ENCODE data around the gene SCRG1.

The SCRG1 gene

DNA sequence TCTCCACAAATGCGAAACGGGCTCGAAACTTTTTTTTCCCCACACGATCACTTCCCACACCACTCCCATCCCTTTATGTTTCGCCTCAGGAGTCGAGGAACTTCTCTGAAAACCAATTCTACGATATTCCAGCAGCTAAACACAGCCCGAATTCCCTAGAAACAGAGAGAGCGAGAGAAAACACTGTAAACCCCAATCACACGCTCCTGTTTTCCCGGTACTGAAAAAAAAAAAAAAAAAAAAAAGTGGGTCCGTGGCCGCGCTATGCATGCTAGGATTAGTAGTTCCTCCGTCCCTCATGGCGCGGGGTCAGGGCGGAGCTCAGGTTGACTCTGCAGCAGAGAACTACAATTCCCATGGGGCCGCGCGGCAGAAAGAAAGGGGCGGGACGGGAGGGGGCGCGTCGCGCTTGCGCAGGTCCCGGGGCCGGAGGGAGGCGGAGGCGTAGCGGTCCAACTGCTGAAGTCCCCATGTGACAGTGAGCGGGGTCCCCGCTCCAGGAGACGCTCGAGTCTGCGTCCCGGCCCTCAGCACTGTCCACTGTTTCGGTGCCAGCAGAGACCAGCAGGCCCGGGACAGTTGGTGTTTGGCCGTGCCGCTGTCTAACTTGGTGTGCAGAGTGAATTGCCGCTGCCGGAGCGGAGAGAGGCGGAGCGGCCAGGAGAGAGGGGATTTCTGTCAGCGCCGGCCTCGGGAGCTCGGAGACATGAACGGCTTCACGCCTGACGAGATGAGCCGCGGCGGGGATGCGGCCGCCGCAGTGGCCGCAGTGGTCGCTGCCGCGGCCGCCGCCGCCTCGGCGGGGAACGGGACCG, 28.2 kb downstream of the SCRG1 start, which contains the start of gene SAP30:
Gene SAP30, plus strand, starts transcription at position 478 of the 815 bp plus-strand sequence. Its CDS starts 229 bp downstream, at position 707.
- in situ Hi-C loops (cut with HindIII; ENCODE audit: low pct_unique_long_range_greater_than_20kb, low sequenced_read_pairs), result no loop called here
- no peak for TF ChIP-seq JUND (IDR thresholded peaks at IDR 0.05; ENCODE audit: low read depth)

DNA sequence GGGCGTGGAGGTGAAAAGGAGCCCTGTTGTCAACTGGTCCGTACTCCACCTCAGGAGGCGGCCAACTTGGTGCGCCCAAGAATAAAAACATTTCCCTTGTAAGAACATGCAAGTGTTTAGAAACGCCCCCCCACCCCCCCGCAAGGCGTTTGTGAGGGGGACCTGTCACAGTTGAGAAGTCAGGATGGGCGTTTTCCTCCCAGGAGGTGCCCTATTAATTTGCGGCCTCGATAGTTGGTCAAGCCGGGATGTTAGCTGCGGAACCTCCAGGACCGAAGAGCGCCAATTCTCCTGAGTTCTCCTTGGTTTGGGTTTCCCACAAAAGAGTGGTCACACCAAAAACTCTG, 28.8 kb downstream of the SCRG1 start:
- no peak for TF ChIP-seq JUND (IDR thresholded peaks at IDR 0.05; ENCODE audit: low read depth)
- in situ Hi-C loops (cut with HindIII; ENCODE audit: low pct_unique_long_range_greater_than_20kb, low sequenced_read_pairs), result no loop called here
- DNase-seq (ENCODE audit: low read depth in 1 of 2, low spot score in 1 of 2), result no peak

More for the DNA sequence above, 28.2 kb downstream of the SCRG1 start, which contains the start of gene SAP30:
- DNase-seq (ENCODE audit: low read depth in 1 of 2, low spot score in 1 of 2), result peak; percentile 72 to 96

DNA sequence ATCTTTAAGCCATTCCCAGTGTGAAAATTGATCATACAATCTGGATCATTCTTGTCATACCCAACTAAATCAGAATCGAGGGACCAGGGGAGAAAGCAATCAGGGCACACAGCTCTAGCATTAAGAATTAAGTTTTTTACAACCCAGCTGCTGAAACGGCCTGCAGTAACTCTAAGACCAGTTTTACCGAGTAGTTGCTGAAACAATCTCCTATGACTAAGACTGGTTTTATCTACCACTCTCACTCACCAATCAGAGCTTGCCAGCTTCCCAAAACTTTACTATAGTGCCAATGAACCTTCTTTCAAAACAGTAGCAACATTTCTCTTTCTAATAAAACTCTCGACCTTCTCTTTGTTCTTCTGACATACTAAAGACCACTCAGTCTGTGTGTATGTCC, 31.0 kb downstream of the SCRG1 start:
- in situ Hi-C loops (cut with HindIII; ENCODE audit: low pct_unique_long_range_greater_than_20kb, low sequenced_read_pairs), result no loop called here
- no peak for DNase-seq (ENCODE audit: low read depth in 1 of 2, low spot score in 1 of 2)
- no peak for TF ChIP-seq JUND (IDR thresholded peaks at IDR 0.05; ENCODE audit: low read depth)

DNA sequence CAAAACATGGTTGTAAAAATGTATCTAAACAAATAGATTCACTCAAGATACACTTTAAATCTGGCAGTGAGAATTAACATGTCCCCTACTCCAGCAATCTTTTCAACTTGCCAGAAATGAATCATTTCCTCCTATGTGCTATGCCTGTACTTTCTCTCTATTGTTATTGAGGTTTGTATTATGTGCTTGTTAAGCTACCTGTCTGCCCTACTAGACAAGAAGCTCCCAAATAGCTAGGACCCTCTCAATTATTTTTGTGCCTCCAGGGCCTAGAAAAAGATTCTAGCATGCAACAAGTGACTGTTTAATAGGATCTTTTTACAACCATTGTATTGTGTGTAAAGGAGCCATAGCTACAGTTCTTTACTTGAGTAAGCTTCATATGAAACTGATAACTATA, 31.6 kb downstream of the SCRG1 start:
- in situ Hi-C loops (cut with HindIII; ENCODE audit: low pct_unique_long_range_greater_than_20kb, low sequenced_read_pairs), result no loop called here
- no peak for DNase-seq (ENCODE audit: low read depth in 1 of 2, low spot score in 1 of 2)
- no peak for TF ChIP-seq JUND (IDR thresholded peaks at IDR 0.05; ENCODE audit: low read depth)

DNA sequence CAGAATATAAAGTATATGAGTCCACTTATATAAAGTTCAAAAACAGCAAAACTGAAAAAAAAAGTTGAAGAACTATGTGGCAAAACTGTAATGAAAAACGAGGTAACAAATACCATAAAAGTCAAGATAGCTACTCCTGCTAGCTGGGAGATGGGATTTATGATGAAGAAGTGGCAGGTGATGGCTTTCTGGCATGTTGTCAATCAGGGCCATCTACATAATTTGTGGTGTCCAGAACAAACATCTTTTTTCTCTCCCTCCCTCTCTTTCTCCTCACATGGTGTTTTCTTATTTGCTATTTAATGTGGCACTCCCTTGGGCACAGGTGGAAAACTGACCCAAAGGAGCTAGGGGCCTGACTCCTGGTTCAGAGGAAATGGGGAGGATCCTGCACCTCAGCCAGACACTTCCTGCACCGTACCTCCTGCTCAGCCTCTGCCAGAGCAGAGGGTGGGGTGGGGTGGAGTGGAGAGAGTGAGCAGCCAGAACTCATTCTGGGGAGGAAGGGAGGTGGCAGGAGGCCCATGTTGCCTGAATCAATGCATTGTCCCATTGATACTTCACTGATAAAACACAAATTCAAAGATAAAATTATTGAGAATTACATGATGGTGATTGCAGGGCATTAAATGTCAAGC, 33.4 kb downstream of the SCRG1 start:
- TF ChIP-seq JUND (IDR thresholded peaks at IDR 0.05; ENCODE audit: low read depth), result no peak
- DNase-seq (ENCODE audit: low read depth in 1 of 2, low spot score in 1 of 2), result peak in 1 of 2 experiments; percentile 31
- in situ Hi-C loops (cut with HindIII; ENCODE audit: low pct_unique_long_range_greater_than_20kb, low sequenced_read_pairs), result no loop called here

DNA sequence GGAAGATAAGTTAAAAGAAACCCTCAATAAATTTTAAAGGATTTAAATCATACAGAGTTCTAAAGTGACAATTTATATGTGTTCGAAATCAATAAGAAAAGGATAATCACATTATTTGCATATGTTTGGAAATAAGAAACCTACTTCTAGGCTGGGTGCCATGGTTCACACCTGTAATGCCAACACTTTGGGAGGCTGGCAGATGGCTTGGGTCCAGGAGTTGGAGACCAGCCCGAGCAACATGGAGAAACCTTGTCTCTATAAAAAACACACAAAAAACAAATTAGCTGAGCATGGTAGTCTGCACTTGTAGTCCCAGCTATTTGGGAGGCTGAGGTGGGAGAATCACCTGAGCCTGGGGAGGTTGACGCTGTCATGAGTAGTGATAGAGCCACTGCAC, 36.2 kb downstream of the SCRG1 start:
- in situ Hi-C loops (cut with HindIII; ENCODE audit: low pct_unique_long_range_greater_than_20kb, low sequenced_read_pairs), result no loop called here
- DNase-seq (ENCODE audit: low read depth in 1 of 2, low spot score in 1 of 2), result no peak
- no peak for TF ChIP-seq JUND (IDR thresholded peaks at IDR 0.05; ENCODE audit: low read depth)

DNA sequence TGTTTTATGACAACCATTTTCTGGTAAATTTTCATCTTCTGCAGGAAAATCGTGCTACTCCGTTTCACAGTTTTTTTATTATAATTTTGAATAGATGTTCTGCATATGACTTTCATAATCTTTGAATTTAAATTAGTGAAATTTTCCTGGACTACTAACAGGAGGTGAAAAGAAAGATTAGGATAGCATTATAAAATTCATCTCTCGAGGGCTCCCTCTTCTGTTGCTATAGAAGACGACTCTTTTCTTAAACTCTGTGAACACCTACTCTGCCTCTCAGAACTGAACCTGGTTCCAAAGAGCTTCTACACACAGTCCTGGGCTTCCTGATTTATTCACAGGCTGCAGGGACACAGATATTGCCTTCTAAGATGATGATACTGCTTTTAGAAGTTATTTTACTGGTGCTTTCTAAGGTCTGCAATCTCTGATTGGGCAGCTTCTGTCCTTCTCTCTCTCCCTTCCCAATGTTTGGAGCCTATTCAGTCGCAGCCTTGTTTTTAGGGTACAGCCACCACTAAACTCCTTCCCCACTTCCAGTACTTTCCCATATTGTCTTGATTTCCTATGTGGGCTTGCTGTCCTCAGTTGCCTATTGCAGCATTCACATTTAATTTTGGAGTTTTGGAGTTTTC, 38.2 kb downstream of the SCRG1 start:
- in situ Hi-C loops (cut with HindIII; ENCODE audit: low pct_unique_long_range_greater_than_20kb, low sequenced_read_pairs), result no loop called here
- DNase-seq (ENCODE audit: low read depth in 1 of 2, low spot score in 1 of 2), result peak; percentile 11 to 43

DNA sequence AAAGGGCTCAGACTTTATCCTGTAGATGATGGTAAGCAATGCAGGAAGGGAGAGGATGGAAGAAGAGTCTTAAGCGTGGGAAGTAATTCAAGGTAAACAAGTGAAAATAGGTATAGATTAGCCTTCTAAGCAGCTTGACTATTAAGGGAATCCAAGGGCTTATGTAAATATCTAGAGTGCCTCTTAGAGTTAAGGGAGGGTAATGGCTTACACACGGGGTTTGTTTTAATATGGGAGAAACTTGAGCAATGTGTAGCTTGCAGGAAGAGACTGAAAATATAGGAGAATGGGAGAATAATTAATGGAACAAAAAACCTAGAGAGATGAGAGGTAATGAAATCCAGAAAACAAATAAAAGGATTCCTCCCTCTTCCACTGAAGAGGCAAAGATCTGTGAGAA, 41.0 kb downstream of the SCRG1 start:
- no peak for TF ChIP-seq JUND (IDR thresholded peaks at IDR 0.05; ENCODE audit: low read depth)
- in situ Hi-C loops (cut with HindIII; ENCODE audit: low pct_unique_long_range_greater_than_20kb, low sequenced_read_pairs), result no loop called here
- no peak for DNase-seq (ENCODE audit: low read depth in 1 of 2, low spot score in 1 of 2)

More for the DNA sequence above, 38.2 kb downstream of the SCRG1 start:
- no peak for TF ChIP-seq JUND (IDR thresholded peaks at IDR 0.05; ENCODE audit: low read depth)

DNA sequence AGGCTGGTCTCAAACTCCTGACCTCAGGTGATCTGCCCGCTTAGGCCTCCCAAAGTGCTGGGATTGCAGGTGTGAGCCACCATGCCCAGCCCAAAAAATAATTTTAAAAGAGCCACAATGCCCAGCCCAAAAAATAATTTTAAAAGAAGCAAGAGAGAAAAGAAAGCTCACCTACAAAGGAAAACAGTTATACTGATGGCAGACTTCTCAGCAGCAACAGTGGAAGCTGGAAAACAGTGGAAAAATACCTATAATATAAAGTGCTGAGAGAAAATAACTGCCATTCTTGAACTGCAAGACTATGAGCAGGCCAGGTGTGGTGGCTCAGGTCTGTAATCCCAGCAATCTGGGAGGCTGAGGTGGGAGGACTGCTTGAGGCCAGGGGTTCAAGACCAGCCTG, 51.4 kb downstream of the SCRG1 start:
- no peak for TF ChIP-seq JUND (IDR thresholded peaks at IDR 0.05; ENCODE audit: low read depth)
- in situ Hi-C loops (cut with HindIII; ENCODE audit: low pct_unique_long_range_greater_than_20kb, low sequenced_read_pairs), result no loop called here
- DNase-seq (ENCODE audit: low read depth in 1 of 2, low spot score in 1 of 2), result no peak

DNA sequence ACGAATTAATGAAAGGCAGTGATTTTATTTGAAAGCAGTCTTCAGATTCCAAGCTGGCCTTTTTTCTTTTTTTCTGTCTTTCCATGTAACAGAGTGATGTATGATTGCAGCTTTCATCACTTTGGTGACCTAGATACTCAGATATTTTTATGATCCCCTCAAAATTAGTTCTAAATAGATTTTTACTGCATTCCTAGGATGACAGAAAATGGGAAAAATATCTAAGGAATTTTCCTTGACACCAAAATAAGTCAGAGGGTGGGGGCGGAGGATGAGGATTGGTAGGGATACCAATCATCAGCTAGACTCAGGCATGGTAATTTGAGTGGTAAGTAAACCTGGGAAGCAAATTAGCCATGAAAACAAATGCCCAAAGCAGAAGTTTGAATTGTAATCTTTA, 52.8 kb downstream of the SCRG1 start:
- no peak for DNase-seq (ENCODE audit: low read depth in 1 of 2, low spot score in 1 of 2)
- no peak for TF ChIP-seq JUND (IDR thresholded peaks at IDR 0.05; ENCODE audit: low read depth)
- in situ Hi-C loops (cut with HindIII; ENCODE audit: low pct_unique_long_range_greater_than_20kb, low sequenced_read_pairs), result no loop called here

DNA sequence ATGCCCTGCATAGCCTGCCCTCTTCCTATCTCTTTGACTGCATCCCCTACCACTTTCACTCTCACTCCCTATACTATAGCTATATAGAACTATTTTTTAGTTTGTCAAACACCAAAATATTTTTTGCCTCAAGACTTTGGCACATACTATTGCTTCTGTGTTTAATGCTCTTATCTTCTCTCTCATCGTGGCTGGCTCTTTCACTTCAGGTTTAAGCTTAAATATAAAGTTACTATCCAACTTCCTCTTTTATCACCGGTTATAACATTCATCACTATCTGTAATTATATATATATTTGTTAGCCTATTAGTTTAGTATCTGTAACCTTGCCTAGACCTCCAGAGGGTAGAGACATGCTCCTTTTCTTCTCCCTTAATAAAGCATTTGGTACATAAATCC, 53.3 kb downstream of the SCRG1 start:
- in situ Hi-C loops (cut with HindIII; ENCODE audit: low pct_unique_long_range_greater_than_20kb, low sequenced_read_pairs), result no loop called here
- DNase-seq (ENCODE audit: low read depth in 1 of 2, low spot score in 1 of 2), result no peak
- TF ChIP-seq JUND (IDR thresholded peaks at IDR 0.05; ENCODE audit: low read depth), result no peak

DNA sequence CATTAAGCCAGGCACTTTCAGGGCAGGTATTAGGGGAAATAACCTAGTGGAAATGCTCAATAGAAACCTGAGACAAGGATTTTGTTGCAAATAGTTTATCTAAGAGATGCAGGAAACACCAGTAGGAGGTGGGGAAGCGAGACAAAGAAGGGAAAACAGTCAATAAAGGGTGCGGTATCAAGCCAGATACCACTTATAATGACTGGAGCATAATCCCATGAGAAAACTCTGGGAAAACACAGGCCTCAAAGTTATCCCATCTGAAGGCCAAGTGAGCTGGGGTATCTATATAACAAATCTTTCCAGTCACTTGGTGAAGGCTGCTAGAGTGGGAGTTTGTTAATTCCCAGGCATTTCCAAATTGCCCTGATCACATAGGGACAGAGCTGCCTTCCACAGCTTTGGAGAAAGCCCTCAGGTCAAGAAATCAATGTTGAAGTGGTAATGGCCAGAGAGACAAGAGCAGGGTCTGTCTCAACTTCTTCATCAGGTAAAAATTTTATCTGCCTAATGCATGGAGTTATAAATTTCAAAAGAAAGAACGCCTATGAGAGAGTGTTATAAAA, 55.0 kb downstream of the SCRG1 start:
- in situ Hi-C loops (cut with HindIII; ENCODE audit: low pct_unique_long_range_greater_than_20kb, low sequenced_read_pairs), result no loop called here
- DNase-seq (ENCODE audit: low read depth in 1 of 2, low spot score in 1 of 2), result no peak
- no peak for TF ChIP-seq JUND (IDR thresholded peaks at IDR 0.05; ENCODE audit: low read depth)

DNA sequence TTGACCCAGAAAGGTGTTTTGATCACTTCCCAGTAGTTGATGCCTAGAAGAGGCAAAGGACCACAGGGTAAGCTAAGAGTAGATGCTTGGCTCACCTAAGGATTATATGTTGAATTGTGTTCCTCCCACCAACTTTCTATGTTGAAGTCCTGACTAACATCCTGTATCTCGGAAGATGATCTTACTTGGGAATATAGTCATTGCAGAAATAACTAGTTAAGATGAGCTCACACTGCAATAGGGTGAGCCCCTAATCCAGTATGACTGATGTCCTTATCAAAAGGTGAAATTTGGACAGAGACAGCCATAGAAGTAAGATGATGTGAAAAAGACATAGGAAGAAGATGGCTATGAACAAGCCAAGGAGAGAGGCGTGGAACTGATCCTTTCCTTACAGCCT, 61.5 kb downstream of the SCRG1 start:
- TF ChIP-seq JUND (IDR thresholded peaks at IDR 0.05; ENCODE audit: low read depth), result no peak

More for the DNA sequence above, 61.5 kb downstream of the SCRG1 start:
- in situ Hi-C loops (cut with HindIII; ENCODE audit: low pct_unique_long_range_greater_than_20kb, low sequenced_read_pairs), result no loop called here
- DNase-seq (ENCODE audit: low read depth in 1 of 2, low spot score in 1 of 2), result no peak
